Measurements from ENCODE around the gene GABRB2.
"Not testable (repeated sequence)": the region's sequence is repeated elsewhere in the genome, so short reads cannot be mapped to it uniquely, and the experiment has no call there.

GABRB2 gene

DNA sequence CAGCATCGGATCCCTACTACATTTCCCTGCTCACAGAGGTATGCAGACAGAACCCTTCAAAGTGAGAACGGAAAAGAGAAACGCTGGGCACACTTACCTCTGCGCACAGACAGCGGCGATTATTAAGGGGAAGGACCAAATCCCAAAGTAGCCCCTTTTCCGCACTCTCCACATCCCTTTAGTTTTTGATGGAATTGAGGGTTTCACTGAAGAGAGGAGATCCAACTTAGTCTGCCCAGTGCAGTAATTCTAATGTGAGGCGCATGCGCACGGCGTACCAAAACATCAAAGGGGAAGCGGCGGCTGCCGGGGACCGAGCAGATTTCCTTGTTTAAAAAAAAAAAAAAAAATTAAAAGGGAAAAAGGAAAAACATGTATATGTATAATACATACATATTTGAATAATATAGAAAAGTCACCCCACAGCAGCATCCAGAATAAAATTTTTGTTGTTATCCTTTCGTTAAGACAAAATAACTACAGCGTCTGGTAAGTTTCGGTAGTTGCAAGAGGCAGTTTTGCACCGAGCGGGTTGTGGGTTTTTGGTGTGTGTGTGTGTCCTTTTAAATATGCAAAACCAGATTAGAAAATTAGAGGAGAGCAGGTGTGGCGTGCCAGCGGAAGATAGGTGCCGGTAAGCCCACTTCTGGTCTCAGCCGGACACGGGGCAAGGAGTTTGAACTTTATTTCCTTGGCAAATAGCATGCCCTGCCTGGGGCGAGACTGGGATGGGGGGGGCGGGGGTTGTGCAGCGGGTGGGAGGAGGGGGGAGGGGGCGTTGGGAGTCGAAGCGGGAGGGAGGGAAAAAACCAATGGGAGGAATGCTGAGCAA is at the start of gene GABRB2:
Gene GABRB2 (minus strand): TSS at position 256 of the 832 bp plus-strand sequence. CDS start 82 bp downstream, at position 174.
- DNase-seq, result no peak

DNA sequence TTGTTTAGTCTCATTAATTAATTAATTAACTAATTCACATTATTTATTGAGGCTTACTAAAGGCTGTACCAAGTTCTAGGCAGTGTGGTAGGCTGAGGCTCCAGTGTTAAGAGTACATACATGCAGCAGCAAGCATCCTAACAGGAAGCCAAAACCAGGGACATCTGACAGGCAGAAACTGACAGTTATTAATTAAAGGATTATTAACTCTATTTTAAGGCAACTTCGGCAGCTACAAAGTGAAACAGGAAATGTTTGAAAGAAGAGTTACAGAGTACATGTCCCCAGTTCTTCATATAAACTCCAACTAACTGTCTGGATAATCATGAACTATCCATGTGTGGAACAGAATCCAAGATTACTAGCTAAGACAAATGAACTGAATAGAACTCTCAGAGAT is 39.3 kb upstream of the GABRB2 start:
- no peak for DNase-seq

DNA sequence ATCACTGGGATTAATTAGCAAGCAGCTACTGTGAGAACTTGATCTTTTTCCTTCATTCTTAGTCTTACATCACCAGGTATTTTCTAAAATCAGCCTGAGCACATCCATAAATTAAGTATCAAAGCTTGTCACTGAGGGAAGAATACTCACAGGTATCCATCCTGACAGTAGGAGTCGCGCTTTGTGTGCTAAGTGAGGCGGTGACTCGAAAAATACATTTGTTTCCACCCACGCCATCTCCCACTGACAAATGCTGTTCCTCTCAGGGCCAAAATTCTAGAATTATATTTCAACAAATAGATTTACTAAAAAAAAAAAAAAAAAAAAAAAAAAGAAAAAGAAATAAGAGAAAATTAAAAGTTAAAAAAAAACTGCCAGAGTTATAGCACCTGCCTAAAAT is 34.1 kb upstream of the GABRB2 start:
- no peak for DNase-seq

DNA sequence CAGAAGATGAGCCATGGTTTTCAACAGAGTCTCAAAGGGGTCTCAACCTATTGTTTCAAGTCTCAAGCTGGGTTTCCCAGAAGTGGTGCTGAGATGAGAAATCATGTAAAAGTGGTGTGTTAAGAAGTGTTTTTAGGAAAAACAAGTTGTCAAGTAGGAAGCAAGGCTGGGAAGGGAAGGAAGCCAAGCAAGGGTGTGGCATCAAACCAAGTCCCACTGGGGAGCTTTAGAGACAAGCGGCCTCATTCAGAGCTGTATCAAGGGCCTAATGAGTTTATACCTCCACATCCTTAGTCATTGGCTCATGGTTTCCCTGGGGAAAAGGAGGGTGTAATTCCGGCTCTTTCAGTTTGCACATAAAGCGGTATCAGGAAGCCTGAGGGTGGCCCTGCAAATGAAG is 26.4 kb upstream of the GABRB2 start:
- DNase-seq, result no peak

DNA sequence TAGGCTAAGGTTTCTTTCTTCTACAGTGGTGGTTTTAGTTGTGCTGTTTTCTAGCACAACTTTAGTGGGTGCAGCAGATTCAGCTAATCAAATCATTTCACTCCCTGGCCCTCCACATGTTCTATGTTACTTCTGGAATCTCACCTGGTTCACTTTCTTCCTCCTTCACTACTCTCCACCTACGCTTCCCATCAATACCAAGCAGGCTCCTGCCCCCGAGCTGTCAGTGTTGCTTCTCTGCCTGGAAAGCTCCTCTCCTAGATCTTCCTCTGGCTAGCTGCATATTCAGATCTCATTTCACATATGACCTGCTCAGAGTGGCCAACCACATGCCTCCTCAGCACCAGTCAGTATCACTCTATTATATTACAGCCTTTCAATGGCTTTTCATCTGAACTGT is 19.6 kb upstream of the GABRB2 start:
- no peak for DNase-seq

DNA sequence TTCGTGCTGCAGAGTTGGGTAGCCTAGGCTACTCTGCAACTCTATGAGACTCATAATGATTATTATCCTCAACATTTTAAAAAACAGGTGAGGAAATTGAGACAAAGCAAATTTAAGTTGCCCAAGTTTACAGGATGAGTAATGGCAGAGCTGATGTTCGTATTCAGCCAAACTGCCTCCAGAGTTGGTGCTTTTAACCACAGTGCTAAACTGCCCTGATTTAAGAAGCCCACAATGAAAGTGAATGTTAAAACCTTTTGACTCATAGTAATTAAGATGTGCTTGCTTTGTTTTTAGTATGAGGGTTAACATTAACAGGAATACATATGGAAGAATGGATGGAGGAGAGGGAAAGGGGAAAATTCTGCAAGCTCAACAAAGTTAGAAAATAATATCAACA is 15.9 kb upstream of the GABRB2 start:
- no peak for DNase-seq

DNA sequence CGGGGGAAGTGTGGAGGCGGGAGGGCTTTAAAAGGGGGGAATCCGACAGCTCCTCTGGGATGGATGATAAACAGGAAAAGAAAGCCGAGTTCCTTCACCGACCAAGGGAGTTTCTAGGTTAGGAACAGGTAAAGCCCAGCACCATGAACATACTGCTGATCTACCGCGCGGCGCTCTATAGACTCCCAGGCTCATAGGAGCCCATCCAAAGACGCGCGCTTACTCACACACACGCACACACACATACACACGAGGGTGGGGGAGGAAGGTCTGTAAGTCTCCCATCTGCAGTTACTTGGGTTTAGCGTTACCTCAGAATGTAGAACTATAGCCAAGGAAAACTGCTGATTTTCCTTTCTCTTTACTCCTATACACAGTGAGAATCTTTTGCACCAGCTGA is 2.6 kb upstream of the GABRB2 start:
- no peak for DNase-seq

DNA sequence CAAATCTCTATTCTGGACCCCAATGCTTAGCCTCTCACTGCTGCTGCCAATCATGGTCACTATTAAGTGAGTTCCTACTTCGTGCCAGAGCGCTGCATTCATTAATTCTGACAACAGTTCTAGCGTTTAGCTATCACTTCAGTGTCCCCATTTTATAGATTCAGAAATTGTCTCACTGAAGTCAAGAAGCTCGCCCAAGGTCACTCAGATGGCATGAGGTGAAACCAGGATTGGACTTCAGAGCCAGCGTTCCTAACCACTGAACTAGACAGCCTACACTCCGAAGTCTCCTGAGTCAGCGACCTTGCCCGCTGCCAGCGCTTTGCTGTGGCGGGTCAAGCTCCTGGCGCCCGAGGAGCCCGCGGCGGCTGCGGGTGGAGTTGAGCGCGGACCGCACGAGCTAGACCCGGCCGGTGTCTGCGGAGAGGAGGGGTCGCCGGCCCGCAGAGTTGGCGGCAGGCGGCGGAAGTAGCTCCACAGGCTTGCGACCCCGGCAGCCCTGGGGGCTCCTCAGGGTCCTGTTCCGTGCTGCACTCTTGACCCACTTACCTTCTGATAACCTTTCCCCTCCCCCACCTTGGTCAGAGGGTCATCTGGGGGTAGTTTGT is 2.1 kb upstream of the GABRB2 start:
- no peak for DNase-seq

DNA sequence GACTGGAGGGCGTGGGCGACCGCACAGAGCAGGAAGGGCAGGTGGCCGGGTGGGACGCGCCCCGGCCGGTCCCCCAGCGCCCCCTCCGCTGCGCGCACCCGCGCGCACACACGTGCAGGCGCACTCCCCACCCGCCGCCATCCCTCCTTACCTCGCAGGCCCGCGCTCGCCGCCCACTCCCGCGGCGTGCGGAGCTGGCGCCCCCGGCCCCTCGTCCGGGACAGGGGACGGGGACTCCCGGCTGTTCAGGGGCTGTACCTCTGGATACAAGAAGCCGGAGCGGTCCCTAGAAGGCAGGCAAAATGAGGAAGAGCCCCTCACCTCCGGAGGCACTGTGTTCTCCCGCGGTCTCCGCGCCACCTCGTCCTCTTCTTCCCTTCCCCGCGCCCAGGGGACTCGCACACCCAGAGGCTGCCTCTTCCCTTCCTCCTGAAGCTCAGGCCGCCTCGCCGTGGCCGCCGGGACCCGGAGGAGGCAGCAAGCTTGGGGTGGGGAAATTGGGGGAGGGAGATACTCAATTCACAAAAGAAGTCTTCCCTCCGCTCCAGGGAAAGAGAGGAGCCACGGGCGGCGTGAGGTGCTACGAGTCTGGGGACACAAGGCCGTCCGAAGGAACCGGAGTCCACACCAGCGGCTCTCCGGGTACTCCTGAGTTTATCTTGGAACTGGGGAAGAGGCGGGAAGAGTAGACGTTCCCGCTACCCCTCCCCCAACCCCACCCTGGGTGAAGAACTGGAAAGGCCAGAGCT is 1.4 kb upstream of the GABRB2 start:
- no peak for DNase-seq

DNA sequence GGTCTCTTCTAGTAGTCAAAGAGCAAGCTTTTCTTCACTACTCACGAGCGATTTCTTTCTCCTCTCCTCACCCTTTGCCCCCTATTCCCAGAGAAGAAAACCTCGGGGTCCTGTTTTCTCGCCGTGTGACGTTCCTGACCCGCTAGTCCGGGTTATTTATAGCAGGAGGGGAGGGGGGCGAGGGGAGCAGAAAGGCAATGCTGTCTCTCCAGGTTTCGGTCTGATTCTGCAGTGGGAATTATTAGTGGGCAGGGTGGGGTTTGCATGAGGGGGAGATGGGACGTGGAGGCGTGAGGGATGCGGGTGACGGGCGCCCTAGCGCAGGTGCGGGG is 847 bp upstream of the GABRB2 start:
- no peak for DNase-seq

DNA sequence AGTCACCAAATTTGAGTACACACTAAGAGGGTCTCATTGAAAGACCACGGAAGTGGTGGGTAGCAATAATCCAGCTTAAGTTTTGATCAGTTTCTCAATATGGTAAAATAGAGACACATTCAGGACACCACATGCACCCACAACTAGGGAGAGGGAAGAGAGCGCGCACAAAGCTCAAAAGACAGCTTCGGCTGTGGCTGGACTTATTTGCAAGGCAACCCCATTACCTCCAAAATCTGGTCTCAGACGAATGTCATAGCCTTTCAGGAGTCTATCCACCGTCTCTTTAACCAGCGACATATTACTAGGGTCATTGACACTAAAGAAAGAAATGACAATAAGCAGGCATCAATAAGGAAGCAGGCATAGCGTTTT is 443 bp downstream of the GABRB2 start:
- no peak for DNase-seq

DNA sequence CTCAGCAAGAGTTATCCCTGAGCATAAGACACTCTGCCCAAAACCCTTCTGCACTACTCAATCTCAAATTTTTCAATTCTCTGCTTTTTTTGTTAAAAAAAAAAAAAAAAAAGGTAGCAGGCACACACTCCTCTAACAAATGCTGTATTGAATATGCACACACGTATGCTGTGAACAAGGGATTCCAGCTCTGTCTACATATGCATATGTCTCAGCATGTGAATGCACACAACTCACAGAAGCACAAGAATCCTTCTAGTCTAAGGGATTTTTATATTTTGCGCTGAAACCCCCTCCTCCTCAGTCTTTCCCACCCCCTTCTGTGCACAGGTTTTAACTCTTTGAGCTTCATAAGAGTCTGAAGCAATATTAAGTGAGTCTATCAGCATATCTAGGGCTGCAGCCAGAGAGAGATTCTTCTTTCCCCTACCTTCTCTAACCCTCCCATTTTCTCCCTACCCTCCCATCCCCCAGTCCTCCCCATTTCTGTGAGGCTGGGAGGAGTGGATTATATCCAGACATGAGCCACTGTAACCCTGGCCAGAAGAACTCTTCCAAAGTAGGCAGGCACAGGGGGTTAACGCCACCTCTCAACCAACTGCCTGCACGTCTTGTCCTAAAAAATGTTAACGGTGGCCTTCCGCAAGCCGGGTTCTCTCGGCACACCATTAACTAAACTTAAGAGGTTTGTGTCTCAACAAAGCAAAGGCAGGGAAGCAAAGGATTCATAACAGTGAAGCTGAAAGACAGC is 1.0 kb downstream of the GABRB2 start:
- no peak for DNase-seq

DNA sequence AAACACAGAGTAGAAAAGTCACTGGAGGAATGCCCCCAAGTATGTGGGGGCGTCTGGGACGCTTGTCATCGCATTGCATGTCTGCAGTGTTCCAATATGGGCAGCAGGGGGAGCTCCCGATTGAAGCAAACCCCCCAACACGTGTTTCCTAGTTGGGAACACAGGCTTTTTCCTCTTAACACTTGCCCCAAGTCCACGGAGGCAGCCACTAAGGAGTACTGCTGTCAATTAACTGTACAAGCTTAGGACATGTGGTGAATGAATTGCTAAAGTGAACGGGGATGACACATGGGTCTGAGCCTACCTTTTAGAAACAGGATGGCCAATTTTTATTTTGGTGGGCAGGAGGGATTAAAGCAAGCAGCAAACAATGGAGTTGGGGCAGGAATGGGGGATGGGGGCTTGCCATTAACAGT is 2.2 kb downstream of the GABRB2 start:
- no peak for DNase-seq

DNA sequence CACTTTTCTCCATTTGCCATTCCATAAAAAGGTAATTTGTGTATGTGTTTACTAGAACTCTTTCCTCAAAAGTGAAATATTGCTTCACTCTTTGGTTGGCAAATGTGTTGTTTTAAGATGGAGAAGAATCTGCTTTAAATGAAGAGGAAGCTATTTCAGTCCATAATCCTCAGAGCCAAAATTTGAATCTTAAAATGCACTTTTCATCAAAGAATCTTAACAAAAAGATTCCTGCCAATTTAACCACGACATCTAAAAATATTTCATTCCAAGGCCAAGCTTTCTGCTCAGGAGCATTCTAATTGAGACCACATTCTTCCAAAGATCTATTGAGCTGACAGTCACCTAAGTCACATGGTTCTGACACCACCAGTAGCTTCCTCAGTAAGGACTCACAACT is 7.5 kb downstream of the GABRB2 start:
- no peak for DNase-seq

DNA sequence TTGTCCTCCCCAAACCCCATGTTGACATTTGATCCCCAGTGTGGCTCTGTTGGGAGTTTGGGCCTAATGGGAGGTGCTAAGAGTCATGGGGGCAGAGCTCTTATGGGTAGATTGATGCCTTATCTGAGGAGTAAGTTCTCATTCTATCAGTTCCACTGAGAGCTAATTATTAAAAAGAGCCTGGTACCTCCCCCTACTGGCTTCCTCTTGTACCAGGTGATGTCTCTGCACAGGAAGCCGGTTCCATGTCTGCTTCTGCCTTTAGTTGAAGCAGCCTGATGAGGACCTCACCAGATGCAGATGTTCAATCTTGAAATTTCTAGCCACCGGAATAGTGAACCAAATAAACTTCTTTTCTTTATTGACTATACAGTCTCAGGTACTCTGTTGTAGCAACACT is 10.8 kb downstream of the GABRB2 start:
- DNase-seq, result no peak

DNA sequence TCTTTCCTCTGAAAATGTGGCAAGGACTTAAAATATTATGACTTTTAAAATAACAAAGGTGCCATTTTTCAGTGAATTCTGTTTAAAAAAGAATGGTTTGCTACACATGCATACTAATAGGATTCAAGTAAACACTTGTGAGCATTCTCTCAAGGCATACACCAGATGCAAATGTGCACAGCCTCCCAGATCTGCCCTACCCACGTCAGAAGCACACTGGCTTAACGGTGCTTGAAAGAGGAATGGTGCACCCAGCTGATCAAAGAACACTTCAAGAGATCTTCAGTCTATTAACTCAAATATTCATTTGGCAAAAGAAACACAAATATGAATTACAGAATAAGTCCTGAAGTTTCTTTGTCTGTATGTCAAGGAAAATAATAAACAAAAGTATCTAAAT is 15.8 kb downstream of the GABRB2 start:
- no peak for DNase-seq

DNA sequence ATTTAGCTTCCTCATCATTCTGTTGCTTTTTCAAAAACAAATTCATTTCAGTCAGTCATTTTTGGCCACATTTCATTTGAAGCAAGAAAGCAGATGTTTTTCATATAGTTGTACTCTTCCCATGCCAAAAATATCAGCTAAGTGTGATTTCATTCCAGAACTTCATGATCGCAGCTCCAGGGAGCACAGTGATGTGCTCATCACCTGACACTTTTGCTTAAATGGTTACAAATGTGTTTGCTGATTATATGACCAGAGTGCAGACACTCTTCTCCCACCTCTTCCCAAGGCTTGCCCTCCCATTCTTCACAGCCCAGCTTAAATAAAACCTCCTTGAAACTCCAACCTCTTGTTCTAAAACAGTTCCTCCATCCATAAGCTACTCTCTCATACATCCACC is 32.6 kb downstream of the GABRB2 start:
- no peak for DNase-seq

DNA sequence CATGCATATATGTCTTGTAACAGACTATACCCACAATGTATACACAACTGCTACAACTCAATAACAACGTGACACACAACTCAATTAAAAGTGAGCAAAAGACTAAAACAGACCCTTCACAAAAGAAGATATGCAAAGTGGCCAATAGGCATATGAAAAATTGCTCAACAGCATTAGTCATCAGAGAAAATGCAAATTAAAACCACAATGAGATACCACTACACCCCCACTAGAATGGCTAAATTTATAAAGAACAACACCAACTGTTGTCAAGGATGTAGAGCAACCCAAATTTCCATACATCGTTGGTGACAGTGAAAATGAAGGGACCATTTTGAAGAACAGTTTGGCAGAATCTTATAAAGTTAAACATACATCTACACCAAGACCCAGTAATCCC is 38.9 kb downstream of the GABRB2 start:
- no peak for DNase-seq

DNA sequence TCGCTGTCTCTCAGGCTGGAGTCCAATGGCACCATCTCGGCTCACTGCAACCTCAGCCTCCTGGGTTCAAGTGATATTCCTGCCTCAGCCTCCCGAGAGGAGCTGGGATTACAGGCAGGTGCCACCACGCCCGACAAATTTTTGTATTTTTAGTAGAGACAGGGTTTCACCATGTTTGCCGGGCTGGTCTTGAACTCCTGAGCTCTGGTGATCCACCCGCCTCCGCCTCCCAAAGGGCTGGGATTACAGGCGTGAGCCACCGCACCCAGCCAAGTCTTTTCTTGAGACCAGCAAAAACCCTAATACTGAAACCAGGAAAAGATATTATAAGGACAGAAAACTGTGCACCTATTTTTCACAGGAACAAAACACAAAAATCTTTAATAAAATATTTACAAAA is 41.4 kb downstream of the GABRB2 start:
- not testable (repeated sequence) for DNase-seq

DNA sequence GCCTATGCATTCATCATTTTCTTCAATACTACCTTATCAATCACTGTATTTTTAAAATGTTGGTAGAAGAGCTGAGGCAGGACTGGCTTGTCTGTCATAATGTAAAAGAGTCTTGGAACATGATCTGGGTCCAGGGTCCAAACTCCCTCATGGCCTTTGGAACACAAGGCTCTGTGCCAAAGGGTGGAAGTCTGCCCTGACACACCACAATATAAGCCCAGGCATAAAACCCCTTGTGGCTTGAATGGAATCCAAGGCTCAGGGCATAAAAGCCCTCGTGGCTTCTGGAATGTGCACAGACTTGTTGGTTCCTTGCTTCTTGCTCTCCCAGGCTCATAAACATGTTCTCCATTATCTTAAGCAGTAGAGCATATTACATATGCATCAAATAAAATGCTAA is 48.0 kb downstream of the GABRB2 start:
- no peak for DNase-seq

DNA sequence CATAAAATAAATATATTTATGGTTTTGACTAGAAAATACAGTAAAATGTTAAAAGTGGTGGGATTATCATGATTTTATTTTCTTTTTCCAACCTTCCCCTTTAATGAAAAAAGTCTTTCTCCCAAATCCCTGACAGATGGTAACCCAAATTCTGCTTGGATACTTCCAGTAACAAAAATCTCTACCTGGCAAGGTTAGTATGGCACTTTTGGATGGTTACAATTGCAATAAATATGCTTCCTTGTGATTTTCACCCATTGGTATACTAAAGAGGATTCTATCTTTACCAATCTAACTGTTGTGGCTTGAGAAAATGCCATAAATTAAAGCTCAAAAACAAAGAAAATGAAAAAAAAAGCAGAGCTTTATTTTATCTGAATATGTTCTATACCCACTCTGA is 62.8 kb downstream of the GABRB2 start:
- no peak for DNase-seq

DNA sequence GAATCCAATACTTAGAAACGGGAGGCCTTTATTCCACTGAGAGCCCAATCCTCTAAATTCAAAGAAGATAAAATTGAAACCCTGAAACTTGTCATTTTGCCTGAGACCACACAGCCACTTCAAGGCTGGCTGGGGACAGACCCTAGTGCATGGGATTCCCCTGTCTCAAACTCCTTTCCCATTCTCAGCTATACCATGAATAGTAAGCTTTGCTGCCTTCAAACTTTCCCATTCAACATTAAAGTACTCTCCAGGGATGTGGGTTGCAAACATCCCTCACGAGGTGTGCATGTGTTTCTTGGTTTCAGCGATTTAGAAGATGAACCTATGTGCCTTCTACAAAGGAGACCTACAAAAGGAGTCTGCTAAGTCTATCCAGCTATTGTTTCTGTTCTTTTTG is 64.6 kb downstream of the GABRB2 start:
- no peak for DNase-seq

DNA sequence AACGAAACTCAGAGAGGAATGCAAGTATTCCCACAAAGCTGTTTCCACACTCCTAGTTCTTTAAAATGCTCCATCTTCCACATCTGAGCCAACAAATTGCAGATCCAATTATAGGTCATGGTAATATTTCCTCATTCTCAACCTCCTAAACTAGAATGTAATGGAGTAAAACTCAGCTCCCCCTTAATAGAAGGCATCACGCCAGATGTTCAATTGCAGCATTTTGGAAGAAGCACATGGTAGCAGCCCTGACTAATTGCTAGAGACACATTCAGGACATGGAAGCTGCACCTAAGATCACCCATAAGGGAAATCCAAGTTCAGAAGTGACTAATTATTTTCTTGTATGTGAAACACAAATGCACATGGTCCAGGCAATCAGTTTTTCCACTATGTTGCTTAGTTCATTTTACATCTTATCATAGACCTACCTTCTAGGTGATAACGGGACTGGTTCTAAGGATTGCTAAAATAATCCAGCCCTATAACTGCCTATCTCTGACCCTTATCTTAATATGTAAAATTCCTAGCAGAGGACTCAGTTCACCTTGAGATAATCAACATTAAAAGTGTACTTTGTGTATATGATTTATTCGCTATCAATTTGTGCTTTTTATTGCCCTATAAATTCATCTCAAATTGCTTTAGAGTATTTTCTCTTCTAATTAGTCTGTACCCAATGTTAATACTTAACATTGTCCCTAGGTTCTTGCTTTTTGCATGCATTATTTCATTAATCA is 75.1 kb downstream of the GABRB2 start:
- no peak for DNase-seq

Measured in SIG-M5 (cell line).